DMS79 (cell line): Measurements from ENCODE around the gene PLA1A.
"Not testable (repeated sequence)": the region's sequence is repeated elsewhere in the genome, so short reads cannot be mapped to it uniquely, and the experiment has no call there.

Experiments
- DNase-seq: peaks from one replicate; lab custom pipeline; 2025; lab: John Stamatoyannopoulos, UW

Gene PLA1A

GRCh38 chr3:119597548-119598288 lies at the start of gene PLA1A:
Gene PLA1A (plus strand): TSS chr3:119597885. CDS start chr3:119597914, 29 bp downstream.
- DNase-seq: no peak

GRCh38 chr3:119548341-119548740 lies 49.3 kb upstream of the PLA1A start:
- no peak for DNase-seq

- DNase-seq: no peak
Observed at GRCh38 chr3:119550192-119550910, 47.3 kb upstream of the PLA1A start.

GRCh38 chr3:119551598-119551997 lies 46.1 kb upstream of the PLA1A start:
- no peak for DNase-seq

GRCh38 chr3:119552928-119553327 lies 44.8 kb upstream of the PLA1A start:
- not testable (repeated sequence) for DNase-seq

GRCh38 chr3:119553823-119554415 lies 43.8 kb upstream of the PLA1A start:
- DNase-seq: no peak

- no peak for DNase-seq
Observed at GRCh38 chr3:119555309-119555735, 42.4 kb upstream of the PLA1A start.

- DNase-seq: no peak
Observed at GRCh38 chr3:119555929-119556328, 41.8 kb upstream of the PLA1A start.

GRCh38 chr3:119557192-119557876 lies 40.4 kb upstream of the PLA1A start:
- DNase-seq: no peak

- no peak for DNase-seq
Observed at GRCh38 chr3:119557877-119558269, 39.8 kb upstream of the PLA1A start.

GRCh38 chr3:119558626-119559317 lies 38.9 kb upstream of the PLA1A start:
- DNase-seq: no peak

- DNase-seq: no peak
Observed at GRCh38 chr3:119559441-119559963, 38.2 kb upstream of the PLA1A start, which contains the start of gene CD80. Gene CD80 (minus strand): TSS chr3:119559614. CDS start chr3:119557728, 1,886 bp downstream.

- DNase-seq: no peak
Observed at GRCh38 chr3:119560160-119560559, 37.5 kb upstream of the PLA1A start.

- DNase-seq: no peak
Observed at GRCh38 chr3:119562307-119562961, 35.3 kb upstream of the PLA1A start.

- not testable (repeated sequence) for DNase-seq
Observed at GRCh38 chr3:119563334-119563733, 34.4 kb upstream of the PLA1A start.

- no peak for DNase-seq
Observed at GRCh38 chr3:119569156-119569555, 28.5 kb upstream of the PLA1A start.

GRCh38 chr3:119570229-119570628 lies 27.5 kb upstream of the PLA1A start:
- DNase-seq: no peak

GRCh38 chr3:119571230-119571629 lies 26.5 kb upstream of the PLA1A start:
- no peak for DNase-seq

GRCh38 chr3:119571688-119572087 lies 26.0 kb upstream of the PLA1A start:
- no peak for DNase-seq

GRCh38 chr3:119575507-119575906 lies 22.2 kb upstream of the PLA1A start:
- DNase-seq: no peak
